B cell (primary cell): ENCODE results near the gene CBX5. TPM values are rescaled to one million over a fixed set of nuclear protein-coding genes. Genes with fewer than 3 reads are reported as not detected.

Experiments
- ATAC-seq: fragments of 200-7000 bp; cut with Tn5 transposase; one replicate; pipeline ENCODE4 v1.10.0; 2021; ENCODE audit warnings: low read depth, mild to moderate bottlenecking, moderate number of reproducible peaks, moderate library complexity
- CTCF ChIA-PET: fragments of 350-600 bp; sonication (Branson Sonifier 250); formaldehyde crosslinking; loops from one replicate; lab custom pipeline; 2021; ENCODE audit warnings: antibody characterized with exemption, inconsistent platforms; lab: Charles Lee
- POLR2A ChIA-PET: fragments of 350-600 bp; sonication (Branson Sonifier 250); formaldehyde crosslinking; loops from one replicate; lab custom pipeline; 2021; ENCODE audit warnings: antibody characterized with exemption; lab: Charles Lee
- DNase-seq: peaks from one replicate; pipeline ENCODE4 v3.0.0; 2013
- H2AFZ ChIP-seq: 2 replicates; pipeline ENCODE4 v1.6.1; 2012; ENCODE audit warnings: mild to moderate bottlenecking, low read depth, low read length; ENCODE audit not compliant: insufficient read depth, poor library complexity, severe bottlenecking
- H3K27ac ChIP-seq, 2 donors: 1 replicate in 1 of 2; 2 replicates in 1 of 2; pipeline ENCODE4 v1.5.1; 2012 to 2013; ENCODE audit warnings: low read length in 2 of 2, mild to moderate bottlenecking in 2 of 2, moderate library complexity in 1 of 2
- H3K27me3 ChIP-seq, 4 experiments: fragments of 200-600 bp in 1 of 4; sonication (generic) in 1 of 4; replicated peaks in 1 of 4; 1 replicate in 2 of 4; 2 replicates in 2 of 4; pipeline versions ENCODE4 v1.6.1 to v1.7.0; 2013 to 2016; ENCODE audit warnings: low read length in 3 of 4, mild to moderate bottlenecking in 2 of 4, mixed read lengths in 1 of 4, moderate library complexity in 1 of 4; ENCODE audit not compliant: insufficient read depth in 4 of 4, control insufficient read depth in 3 of 4; ENCODE audit errors: control extremely low read depth in 1 of 4
- H3K36me3 ChIP-seq, 2 experiments: replicated peaks in 1 of 2; 1 replicate in 1 of 2; 2 replicates in 1 of 2; pipeline versions ENCODE4 v1.6.1 to v1.7.1; 2013; ENCODE audit warnings: low read length in 1 of 2; ENCODE audit not compliant: insufficient read depth in 2 of 2, control insufficient read depth in 1 of 2; ENCODE audit errors: control extremely low read depth in 1 of 2, extremely low read depth in 1 of 2
- H3K4me1 ChIP-seq, 2 donors: fragments of 200-600 bp in 1 of 2; sonication (generic) in 1 of 2; 1 replicate in 1 of 2; 2 replicates in 1 of 2; pipeline versions ENCODE4 v1.5.1 to v1.6.1; 2013 to 2017; ENCODE audit warnings: low read length in 2 of 2; ENCODE audit not compliant: control insufficient read depth in 2 of 2, insufficient read depth in 2 of 2
- H3K4me2 ChIP-seq: replicated peaks from 2 replicates; pipeline ENCODE3; 2012; ENCODE audit warnings: mild to moderate bottlenecking, low read depth, low read length; ENCODE audit not compliant: poor library complexity, severe bottlenecking
- H3K4me3 ChIP-seq, 5 experiments: fragments of 200-600 bp in 1 of 5; sonication (generic) in 1 of 5; 1 replicate in 3 of 5; 2 replicates in 2 of 5; pipeline versions ENCODE4 v1.5.1 to v1.7.0; 2011 to 2016; ENCODE audit warnings: low read length in 4 of 5, mild to moderate bottlenecking in 4 of 5, low read depth in 2 of 5, control low read depth in 1 of 5, moderate library complexity in 1 of 5; ENCODE audit not compliant: insufficient read depth in 1 of 5; ENCODE audit errors: control extremely low read depth in 1 of 5, extremely low read depth in 1 of 5
- H3K79me2 ChIP-seq: fragments of 200-600 bp; sonication (generic); one replicate; pipeline ENCODE4 v1.6.0; 2016; ENCODE audit warnings: low read length; ENCODE audit not compliant: control insufficient read depth, insufficient read depth
- H3K9ac ChIP-seq: fragments of 200-600 bp; sonication (generic); 2 replicates; pipeline ENCODE4 v1.6.1; 2017; ENCODE audit warnings: mild to moderate bottlenecking, low read length, moderate library complexity
- H3K9me3 ChIP-seq, 3 donors: one replicate each; pipeline versions ENCODE4 v1.6.1 to v1.7.1; 2013; ENCODE audit warnings: low read length in 2 of 3; ENCODE audit not compliant: control insufficient read depth in 2 of 3, insufficient read depth in 1 of 3; ENCODE audit errors: control extremely low read depth in 1 of 3
- H4K20me1 ChIP-seq: 2 replicates; pipeline ENCODE4 v1.6.0; 2012; ENCODE audit warnings: mild to moderate bottlenecking, low read length; ENCODE audit not compliant: insufficient read depth, control insufficient read depth, poor library complexity, severe bottlenecking
- H3K27ac Mint-ChIP-seq: one replicate; pipeline ENCODE4 v1.8.0; 2021; ENCODE audit warnings: mixed read lengths
- H3K27me3 Mint-ChIP-seq: one replicate; pipeline ENCODE4 v1.8.0; 2021; ENCODE audit warnings: mixed read lengths
- H3K4me1 Mint-ChIP-seq: one replicate; pipeline ENCODE4 v1.8.0; 2021; ENCODE audit warnings: mixed read lengths
- H3K4me3 Mint-ChIP-seq: one replicate; pipeline ENCODE4 v1.8.0; 2021; ENCODE audit warnings: mixed read lengths
- H3K9me3 Mint-ChIP-seq: one replicate; pipeline ENCODE4 v1.8.0; 2022; ENCODE audit warnings: mixed read lengths; ENCODE audit not compliant: insufficient read depth
- CTCF ChIP-seq: fragments of 200-600 bp; IDR thresholded peaks from one replicate; pipeline ENCODE4 v1.8.0; 2022; ENCODE audit warnings: antibody characterized with exemption, mild to moderate bottlenecking
- EZH2 ChIP-seq: IDR thresholded peaks from 2 replicates; pipeline ENCODE4 v1.6.1; 2012; ENCODE audit warnings: borderline replicate concordance, low read depth, mild to moderate bottlenecking, moderate library complexity, low read length; ENCODE audit not compliant: insufficient read depth, poor library complexity, severe bottlenecking
- WGBS: methylation state at CpG from one replicate; pipeline ENCODE4 v1.1.5; 2013; ENCODE audit warnings: missing lambda C conversion rate; ENCODE audit not compliant: insufficient coverage; 5-methylcytosine and 5-hydroxymethylcytosine counted together
- intact Hi-C: fragments of 100-400 bp; cut with micrococcal nuclease; formaldehyde crosslinking; loops from one replicate; pipeline ENCODE4 v1.10.0; 2022
- polyA plus RNA-seq: library from polyadenylated mRNA; depleted of rRNA; stranded (reverse); fragments of >200 nt; gene quantifications from 2 replicates; pipeline ENCODE4 v1.2.3, GENCODE V29; 2012
- total RNA-seq, 2 donors: library from RNA; stranded (reverse); fragments of 120-200 nt in 1 of 2; gene quantifications; 1 replicate in 1 of 2; 2 replicates in 1 of 2; pipeline versions ENCODE4 v1.2.3 to v1.2.4, GENCODE V29; 2013 to 2022

The CBX5 gene
- total and polyA plus RNA-seq, 2 donors (not counting 1 experiment from before 2014, with no cell fraction given) = 10.5 to 66.2 TPM

GRCh38 chr12:54280468-54281260 lies 742 bp upstream of the CBX5 start, which contains the start of gene HNRNPA1:
HNRNPA1 (plus strand) TSS chr12:54280726; CDS start chr12:54280808, 82 bp downstream.
- Histone ChIP-seq H3K9me3 (no peaks in the 10 kb centered on the region), H4K20me1 (peaks cover 36% of the 10 kb centered on the region), H3K79me2 (peaks cover 64% of the 10 kb centered on the region), H3K4me1 (peaks cover 53 to 59% of the 10 kb centered on the region in 2 donors), H3K36me3 (peaks cover 2 to 40% of the 10 kb centered on the region in 2 experiments), H3K4me3 (peak within 1 kb of the TSS; percentile 79 to 99 (median 99)), H3K4me2 (peak within 1 kb of the TSS; percentile 93), H3K9ac (peak within 1 kb of the TSS; percentile 99), H3K27ac (peak within 1 kb of the TSS; percentile 96 to 97), H2AFZ (peak within 1 kb of the TSS; percentile 81), H3K27me3 (no peaks in the 10 kb centered on the region)
- Mint-ChIP-seq H3K4me3 (no peak within 1 kb of the TSS), H3K27me3 (no peaks in the 10 kb centered on the region), H3K27ac (no peak within 1 kb of the TSS), H3K4me1 (peaks cover 51% of the 10 kb centered on the region), H3K9me3 (no peaks in the 10 kb centered on the region)
- WGBS = under 1% methylated on average over 48 of the region's 48 CpGs
- intact Hi-C loops = loop anchor here (1.0 to 5.0 kb wide), 4 partner anchors 66 to 553 kb away; partner anchors contain the start of genes CALCOCO1 and HOXC8
- peak; percentile 83 for ATAC-seq
- TF ChIP-seq CTCF (no peak), EZH2 (no peak)
- POLR2A ChIA-PET = interaction anchor here (0.5 to 2.8 kb wide), 16 partner anchors 9 to 1248 kb away, joined by 3 to 23 read pairs (median 5); partner anchors contain the start of genes COPZ1, NFE2 and SP1
- peak; percentile 99 for DNase-seq
- CTCF ChIA-PET = interaction anchor here (0.5 to 3.3 kb wide), 14 partner anchors 9 to 926 kb away, joined by 3 to 22 read pairs (median 4); partner anchors contain the start of gene COPZ1
